GM12878 (cell line): ENCODE results near the gene GRIK2. TPM values are rescaled to one million over a fixed set of nuclear protein-coding genes. Genes with fewer than 3 reads are reported as not detected.

ENCODE experiments used
- ATAC-seq: fragments of 200-7000 bp; cut with Tn5 transposase; 3 replicates; pipeline ENCODE4 v1.9.1; 2020; ENCODE audit warnings: mild to moderate bottlenecking, moderate library complexity
- BruUV-seq: library from RNA; stranded (reverse); fragments of 400-500 nt; replicated peaks from 2 replicates; lab custom pipeline; 2021; lab: Mats Ljungman, UMichigan
- CTCF ChIA-PET: fragments of 300-600 bp; sonication (Branson Sonifier 250); formaldehyde crosslinking; extraction: SDS; loops from one replicate; lab custom pipeline; 2021; ENCODE audit warnings: inconsistent platforms; lab: Yijun Ruan, JAX
- POLR2A ChIA-PET: fragments of 350-600 bp; formaldehyde crosslinking; extraction: SDS; loops from one replicate; lab custom pipeline; 2021; ENCODE audit warnings: inconsistent platforms; lab: Charles Lee
- RAD21 ChIA-PET: fragments of 300-600 bp; sonication (Branson Sonifier 250); formaldehyde crosslinking; loops from one replicate; lab custom pipeline; 2023; ENCODE audit warnings: antibody characterized with exemption; ENCODE audit not compliant: unreplicated experiment; lab: Charles Lee
- SMC1A ChIA-PET: fragments of 300-600 bp; sonication (Branson Sonifier 250); formaldehyde crosslinking; loops from one replicate; lab custom pipeline; 2023; ENCODE audit not compliant: unreplicated experiment, uncharacterized antibody; lab: Charles Lee
- DNase-seq: peaks from one replicate; pipeline ENCODE4 v3.0.0-alpha.2; 2011; ENCODE audit warnings: low read depth, low spot score
- FAIRE-seq: peaks from 3 replicates; lab custom pipeline; 2011; peaks lifted over from hg19 to GRCh38; lab: Jason Lieb, UNC
- H2AFZ ChIP-seq: 2 replicates; pipeline ENCODE4 v1.6.0; 2011; ENCODE audit warnings: low read depth, low read length, control low read depth; ENCODE audit not compliant: control insufficient read depth
- H3K27ac ChIP-seq: 2 replicates; pipeline ENCODE4 v1.5.1; 2011; ENCODE audit warnings: control low read depth; ENCODE audit not compliant: control insufficient read depth, insufficient read depth
- H3K27me3 ChIP-seq, 2 experiments: replicated peaks in 1 of 2; 2 replicates each; pipeline versions ENCODE4 v1.6.0 to v1.6.1; 2011; ENCODE audit warnings: low read length in 1 of 2; ENCODE audit not compliant: control insufficient read depth in 2 of 2, insufficient read depth in 2 of 2
- H3K36me3 ChIP-seq, 2 experiments: 2 replicates each; pipeline ENCODE4 v1.5.1; 2011; ENCODE audit warnings: low read length in 1 of 2; ENCODE audit not compliant: control insufficient read depth in 2 of 2, insufficient read depth in 2 of 2
- H3K4me1 ChIP-seq: 2 replicates; pipeline ENCODE4 v1.6.1; 2011; ENCODE audit warnings: mild to moderate bottlenecking, low read length, moderate library complexity, mixed read lengths; ENCODE audit not compliant: control insufficient read depth, insufficient read depth
- H3K4me2 ChIP-seq: 2 replicates; pipeline ENCODE4 v1.6.0; 2011; ENCODE audit warnings: control low read depth; ENCODE audit not compliant: control insufficient read depth, insufficient read depth
- H3K4me3 ChIP-seq: fragments of 200-600 bp; sonication (generic); 2 replicates; pipeline ENCODE4 v1.5.1; 2016
- H3K79me2 ChIP-seq: 2 replicates; pipeline ENCODE4 v1.6.0; 2011; ENCODE audit warnings: low read length; ENCODE audit not compliant: control insufficient read depth, insufficient read depth
- H3K9ac ChIP-seq: 2 replicates; pipeline ENCODE4 v1.8.0; 2011; ENCODE audit warnings: low read length, control low read depth, mixed read lengths; ENCODE audit not compliant: control insufficient read depth, insufficient read depth
- H3K9me3 ChIP-seq: replicated peaks from 3 replicates; pipeline ENCODE4 v1.5.1; 2011; ENCODE audit warnings: mild to moderate bottlenecking, low read length; ENCODE audit not compliant: control insufficient read depth, insufficient read depth
- H4K20me1 ChIP-seq: 2 replicates; pipeline ENCODE4 v1.6.0; 2011; ENCODE audit not compliant: control insufficient read depth, insufficient read depth
- ATF3 ChIP-seq: IDR thresholded peaks from 2 replicates; pipeline ENCODE4 v1.6.1; 2011; ENCODE audit warnings: low read depth, mild to moderate bottlenecking, low read length, moderate library complexity, borderline replicate concordance; ENCODE audit errors: extremely low read depth
- CEBPB ChIP-seq, 2 experiments: fragments of 150-350 bp in 1 of 2; IDR thresholded peaks; 2 replicates each; pipeline ENCODE4 v1.6.1; 2012 to 2014; ENCODE audit warnings: low read depth in 2 of 2, low read length in 2 of 2, borderline replicate concordance in 1 of 2, inconsistent platforms in 1 of 2
- CHD4 ChIP-seq: fragments of 200-600 bp; sonication (generic); IDR thresholded peaks from 2 replicates; pipeline ENCODE4 v1.6.1; 2016; ENCODE audit warnings: mild to moderate bottlenecking
- HDGF ChIP-seq: fragments of 450-650 bp; IDR thresholded peaks from 2 replicates; pipeline ENCODE4 v1.6.1; 2016; ENCODE audit warnings: antibody characterized with exemption
- MEF2A ChIP-seq: IDR thresholded peaks from 2 replicates; pipeline ENCODE4 v1.6.1; 2011; ENCODE audit warnings: low read depth, mild to moderate bottlenecking, low read length, moderate library complexity; ENCODE audit not compliant: insufficient read depth
- MXI1 ChIP-seq: fragments of 150-350 bp; IDR thresholded peaks from 2 replicates; pipeline ENCODE4 v1.6.1; 2011; ENCODE audit warnings: low read depth, mild to moderate bottlenecking, inconsistent platforms, low read length, improper control_type of control experiment
- NFYA ChIP-seq: IDR thresholded peaks from 2 replicates; pipeline ENCODE4 v1.6.1; 2011; ENCODE audit warnings: low read depth, mild to moderate bottlenecking, low read length, improper control_type of control experiment, borderline replicate concordance
- NR2C1 ChIP-seq: fragments of 450-650 bp; IDR thresholded peaks from 2 replicates; pipeline ENCODE4 v1.6.1; 2017; ENCODE audit warnings: antibody characterized with exemption, mild to moderate bottlenecking, moderate library complexity
- PBX3 ChIP-seq: IDR thresholded peaks from 2 replicates; pipeline ENCODE4 v1.6.1; 2011; ENCODE audit warnings: mild to moderate bottlenecking, low read depth, low read length, moderate library complexity; ENCODE audit not compliant: insufficient replicate concordance
- PKNOX1 ChIP-seq: fragments of 450-650 bp; IDR thresholded peaks from 2 replicates; pipeline ENCODE4 v1.6.1; 2016; ENCODE audit warnings: mild to moderate bottlenecking
- POU2F2 ChIP-seq: IDR thresholded peaks from 3 replicates; pipeline ENCODE4 v1.6.1; 2011; ENCODE audit warnings: low read depth, mild to moderate bottlenecking, low read length, borderline replicate concordance
- RAD21 ChIP-seq: IDR thresholded peaks from 2 replicates; pipeline ENCODE4 v1.6.1; 2011; ENCODE audit warnings: mild to moderate bottlenecking, low read depth, low read length, moderate library complexity; ENCODE audit not compliant: insufficient read depth
- RELA ChIP-seq: fragments of 450-650 bp; IDR thresholded peaks from 2 replicates; pipeline ENCODE4 v1.8.0; 2014; ENCODE audit warnings: borderline replicate concordance; ENCODE audit not compliant: partially characterized antibody
- RFX5 ChIP-seq: IDR thresholded peaks from 2 replicates; pipeline ENCODE4 v1.6.1; 2011; ENCODE audit warnings: low read depth, low read length, improper control_type of control experiment
- SMAD1 ChIP-seq: fragments of 450-650 bp; IDR thresholded peaks from 2 replicates; pipeline ENCODE4 v1.6.1; 2018; ENCODE audit warnings: mild to moderate bottlenecking, low read depth; ENCODE audit not compliant: partially characterized antibody
- SMARCA5 ChIP-seq: fragments of 450-650 bp; IDR thresholded peaks from 2 replicates; pipeline ENCODE4 v1.6.1; 2017; ENCODE audit warnings: mild to moderate bottlenecking
- SREBF2 ChIP-seq: IDR thresholded peaks from 2 replicates; pipeline ENCODE4 v1.6.1; 2012; ENCODE audit warnings: mild to moderate bottlenecking, low read length
- TARDBP ChIP-seq: IDR thresholded peaks from 2 replicates; pipeline ENCODE4 v1.6.1; 2016; ENCODE audit warnings: borderline replicate concordance
- WGBS: methylation state at CpG from one replicate; pipeline ENCODE4 v1.1.6; 2016; ENCODE audit warnings: low lambda C conversion rate; ENCODE audit not compliant: insufficient replicate concordance, insufficient coverage; ENCODE audit errors: missing lambda C conversion rate; 5-methylcytosine and 5-hydroxymethylcytosine counted together
- in situ Hi-C: fragments of 300-500 bp; cut with MboI; formaldehyde crosslinking; loops from 9 replicates; pipeline ENCODE4 v1.14.3; 2018; ENCODE audit warnings: mixed read lengths
- intact Hi-C: fragments of 100-400 bp; cut with micrococcal nuclease; formaldehyde crosslinking; loops from one replicate; pipeline ENCODE4 v1.14.2; 2022; ENCODE audit not compliant: unreplicated experiment
- polyA plus RNA-seq, 11 experiments: library from polyadenylated mRNA; depleted of rRNA in 4 of 11; unstranded in 6 of 11; stranded (reverse) in 5 of 11; fragments of >200 nt; fragmentation: Nextera tagmentation in 4 of 11; fragmentation: Illumina TruSeq in 1 of 11; extraction: Ambion mirVana in 4 of 11; extraction: Trizol in 1 of 11; gene quantifications; 1 replicate in 1 of 11; 2 replicates in 10 of 11; pipeline versions ENCODE4 v1.2.1 to v1.2.3, GENCODE V29; 2011 to 2016; ENCODE audit warnings: inconsistent platforms in 2 of 11, missing spikeins in 2 of 11, low read depth in 1 of 11
- total RNA-seq, 4 experiments: library from RNA; depleted of rRNA in 3 of 4; stranded (reverse); fragments of >200 nt in 3 of 4; fragmentation: Illumina TruSeq in 1 of 4; extraction: Trizol in 1 of 4; gene quantifications; 2 replicates each; pipeline versions ENCODE4 v1.2.1 to v1.2.3, GENCODE V29; 2013 to 2021

Gene GRIK2
- total and polyA plus RNA-seq, 10 of the 15 experiments (the other 5 are each of a cell fraction or from before 2014, with no cell fraction given) = not detected

- no peak overlapping the region for H3K4me2 ChIP-seq
- no peaks in the 10 kb centered on the region for H3K9me3 ChIP-seq
- DNase-seq (no peak), ATAC-seq (no peak), FAIRE-seq (no peak)
- ChIA-PET CTCF (no interaction called here), RAD21 (no interaction called here), POLR2A (no interaction called here), SMC1A (no interaction called here)
- BruUV-seq = no TSS peak
- in situ Hi-C loops = no loop called here
- no peaks in the 10 kb centered on the region for H3K79me2 ChIP-seq
- 3% methylated on average over 2 of the region's 2 CpGs for WGBS
- H3K27ac ChIP-seq = no peak overlapping the region
- no peak overlapping the region for H2AFZ ChIP-seq
- H3K9ac ChIP-seq = no peak overlapping the region
- no peaks in the 10 kb centered on the region for H4K20me1 ChIP-seq
- intact Hi-C loops = no loop called here
- H3K4me1 ChIP-seq = no peaks in the 10 kb centered on the region
- H3K4me3 ChIP-seq = no peak overlapping the region
- TF ChIP-seq RFX5 (no peak), CEBPB (IDR thresholded peaks at IDR 0.05; ENCODE audit: borderline replicate concordance in 1 of 2, low read depth in 2 of 2, low read length in 2 of 2) (no peak), MXI1 (no peak), CHD4 (no peak), SMAD1 (no peak), ATF3 (no peak), NR2C1 (no peak)
- H3K36me3 ChIP-seq = no peaks in the 10 kb centered on the region
- H3K27me3 ChIP-seq = no peaks in the 10 kb centered on the region
Observed at GRCh38 chr6:102075539-102075938, 682.0 kb downstream of the GRIK2 start.

- ChIA-PET CTCF (no interaction called here), POLR2A (no interaction called here), SMC1A (no interaction called here), RAD21 (no interaction called here)
- no peak overlapping the region for H3K4me3 ChIP-seq
- no peaks in the 10 kb centered on the region for H3K27me3 ChIP-seq
- WGBS = 0% methylated on average over 2 of the region's 2 CpGs
- H2AFZ ChIP-seq = no peak overlapping the region
- no peaks in the 10 kb centered on the region for H3K9me3 ChIP-seq
- in situ Hi-C loops = no loop called here
- intact Hi-C loops = no loop called here
- no peak overlapping the region for H3K4me2 ChIP-seq
- DNase-seq (no peak), FAIRE-seq (no peak), ATAC-seq (no peak)
- H4K20me1 ChIP-seq = no peaks in the 10 kb centered on the region
- H3K9ac ChIP-seq = no peak overlapping the region
- H3K4me1 ChIP-seq = no peaks in the 10 kb centered on the region
- no peaks in the 10 kb centered on the region for H3K36me3 ChIP-seq
- TF ChIP-seq CHD4 = no peak
- TF ChIP-seq SMARCA5 = no peak
- TF ChIP-seq HDGF = no peak
- no peak for TF ChIP-seq PKNOX1
- TF ChIP-seq PBX3 = no peak
- no peak for TF ChIP-seq RELA
- TF ChIP-seq POU2F2 = no peak
- no peak for TF ChIP-seq SREBF2
- no peak for TF ChIP-seq TARDBP
- TF ChIP-seq RAD21 = no peak
- TF ChIP-seq MEF2A = no peak
- no peak for TF ChIP-seq NFYA
- no peaks in the 10 kb centered on the region for H3K79me2 ChIP-seq
- no peak overlapping the region for H3K27ac ChIP-seq
- no TSS peak for BruUV-seq
Observed at GRCh38 chr6:102085257-102085656, 691.7 kb downstream of the GRIK2 start.
